HG02840 (cell line): ENCODE results near the gene DPP10.

ENCODE experiments used
- ATAC-seq: cut with Tn5 transposase; IDR thresholded peaks from one replicate; pipeline ENCODE4 v1.9.1; 2021; ENCODE audit warnings: mild to moderate bottlenecking, moderate library complexity, moderate number of reproducible peaks; ENCODE audit not compliant: unreplicated experiment, low FRiP score

The DPP10 gene

DNA sequence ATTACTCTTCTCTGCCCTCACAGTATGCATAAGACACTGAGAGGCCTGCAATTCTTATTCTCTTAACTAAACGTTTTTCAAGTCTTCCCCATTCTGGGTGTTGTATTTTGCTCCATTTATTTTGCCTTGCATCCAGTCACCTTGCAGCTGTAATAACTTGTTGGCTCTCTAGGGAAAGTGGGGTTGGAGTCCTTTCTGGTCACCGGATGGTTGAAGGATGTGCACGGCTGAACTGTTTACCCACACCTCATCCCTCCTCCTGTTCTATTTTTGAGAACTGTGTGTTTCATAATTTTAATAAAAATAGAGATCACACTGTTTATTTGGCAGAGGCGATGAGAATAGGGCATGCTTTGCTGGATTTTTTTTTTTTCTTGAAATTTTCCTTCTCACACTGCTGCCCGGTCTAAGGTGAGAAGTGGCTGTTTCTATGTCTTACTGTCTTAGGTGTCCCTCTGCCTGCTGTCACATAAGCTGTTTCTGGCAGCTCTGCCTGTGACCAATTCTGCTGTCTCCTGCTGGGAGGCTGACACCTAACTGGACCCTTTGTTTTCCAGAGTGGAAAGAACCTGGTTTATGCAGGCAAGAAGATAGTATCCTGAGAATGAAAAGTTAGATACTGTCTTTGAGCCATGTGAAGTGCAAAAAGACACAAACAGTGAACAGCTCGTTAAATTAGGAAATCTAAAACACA, 342.6 kb downstream of the DPP10 start:
- no peak for ATAC-seq

DNA sequence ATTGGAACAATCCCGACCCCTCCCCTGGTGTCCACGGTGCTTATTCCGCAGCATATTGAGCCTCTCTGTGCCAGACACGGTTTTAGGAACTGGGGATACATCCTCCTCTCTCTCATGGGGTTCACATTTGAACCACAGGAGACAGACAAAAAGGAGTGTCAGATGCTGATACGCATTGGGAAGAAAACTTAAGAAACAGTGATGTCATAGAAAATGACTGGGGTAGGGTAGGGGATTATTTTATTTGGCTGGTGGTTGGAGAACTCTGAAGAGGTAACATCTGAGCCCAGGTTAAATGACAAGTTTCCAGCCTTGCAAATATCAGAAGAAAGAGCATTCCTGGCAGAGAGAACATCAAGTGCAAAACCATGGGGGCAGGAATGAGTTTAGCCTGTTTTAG, 344.5 kb downstream of the DPP10 start:
- no peak for ATAC-seq

DNA sequence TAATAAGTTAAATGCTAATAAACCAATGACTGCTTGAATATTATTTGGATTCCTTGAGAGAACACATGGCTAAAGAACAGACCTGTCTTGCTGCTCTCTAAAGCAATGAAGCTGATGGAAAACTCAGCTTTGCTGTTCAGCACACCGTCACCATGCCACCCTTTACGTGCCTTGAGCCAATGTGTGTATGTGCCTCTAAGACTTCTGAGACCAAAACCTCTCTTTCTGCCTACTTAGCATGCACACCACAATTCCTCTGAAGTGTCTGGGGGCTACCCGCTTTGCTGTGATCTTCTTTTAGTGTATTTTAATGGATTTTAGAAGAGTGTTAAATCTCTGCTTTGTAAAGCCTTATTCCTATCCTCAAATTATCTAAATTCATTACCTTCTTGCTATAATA, 345.0 kb downstream of the DPP10 start:
- no peak for ATAC-seq

DNA sequence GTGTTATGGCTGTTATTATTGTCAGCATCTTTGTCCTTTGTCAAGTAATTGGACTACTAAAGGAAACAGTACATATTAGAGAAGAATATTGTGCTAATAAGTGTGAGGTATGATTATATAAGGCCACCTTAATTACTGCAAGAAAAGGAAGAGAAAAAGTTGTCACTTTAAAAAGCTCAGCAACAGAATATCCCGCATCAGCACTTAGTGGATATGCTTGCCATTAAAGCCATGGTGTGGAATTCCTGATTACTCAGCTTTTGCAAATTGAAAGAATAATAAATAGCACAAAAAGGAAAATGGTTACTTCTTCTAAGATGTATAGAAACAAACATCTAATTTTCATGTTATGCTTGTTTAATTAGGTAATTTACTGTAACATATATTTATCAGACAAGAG, 347.5 kb downstream of the DPP10 start:
- no peak for ATAC-seq

DNA sequence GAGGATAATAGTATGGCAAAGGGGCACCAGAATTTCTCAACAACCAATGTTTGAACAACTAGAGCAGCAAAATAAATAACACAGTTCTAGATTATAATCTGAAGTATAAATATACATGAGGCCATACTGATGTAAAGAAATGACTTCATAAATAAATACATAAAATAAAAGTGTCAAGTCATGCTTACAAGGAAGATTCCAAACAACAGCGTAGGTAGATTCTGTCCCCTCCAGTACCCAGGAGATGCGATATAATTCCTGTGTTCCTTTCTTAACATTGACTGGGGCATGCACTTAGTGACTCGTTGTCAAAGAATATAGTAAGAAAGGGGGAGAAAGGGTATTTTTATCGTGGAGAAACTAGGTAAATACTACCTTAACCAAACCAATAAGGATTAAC, 355.1 kb downstream of the DPP10 start:
- ATAC-seq: no peak

DNA sequence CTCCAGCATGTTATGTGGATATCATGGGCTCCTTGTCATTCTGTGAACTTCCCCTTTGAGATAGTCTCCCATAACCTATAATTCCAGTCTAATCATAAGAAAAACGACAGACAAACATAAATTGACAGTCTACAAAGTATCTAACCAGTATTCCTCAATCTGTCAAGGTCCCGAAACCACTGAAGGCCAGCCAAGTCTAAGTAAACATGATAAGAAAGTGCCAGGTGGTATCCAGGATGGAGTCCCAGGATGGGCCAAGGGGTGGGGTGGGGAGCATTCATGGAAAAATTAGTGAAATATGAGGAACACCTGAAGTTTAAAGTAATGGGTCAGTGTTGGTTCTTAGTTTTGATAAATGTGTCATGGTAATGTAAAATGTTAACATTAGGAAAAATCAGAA, 355.5 kb downstream of the DPP10 start:
- no peak for ATAC-seq

DNA sequence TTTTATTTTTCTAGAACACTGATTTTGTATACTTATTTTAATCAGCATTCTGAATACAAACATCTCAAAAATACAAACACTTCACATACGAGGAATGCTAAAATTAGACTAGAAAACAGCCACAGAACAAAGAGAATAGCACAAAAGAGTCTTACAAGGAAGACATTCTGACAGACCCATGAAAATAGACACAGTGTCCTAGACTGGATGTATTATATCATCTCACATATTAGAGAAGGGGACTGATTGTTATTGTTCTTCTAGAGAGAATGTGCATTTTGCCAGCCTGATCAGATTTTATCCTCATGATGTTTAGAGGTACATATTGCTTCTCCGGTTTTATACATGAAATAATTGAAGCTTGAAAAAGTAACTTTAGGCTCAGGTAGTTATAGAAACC, 357.9 kb downstream of the DPP10 start:
- no peak for ATAC-seq

DNA sequence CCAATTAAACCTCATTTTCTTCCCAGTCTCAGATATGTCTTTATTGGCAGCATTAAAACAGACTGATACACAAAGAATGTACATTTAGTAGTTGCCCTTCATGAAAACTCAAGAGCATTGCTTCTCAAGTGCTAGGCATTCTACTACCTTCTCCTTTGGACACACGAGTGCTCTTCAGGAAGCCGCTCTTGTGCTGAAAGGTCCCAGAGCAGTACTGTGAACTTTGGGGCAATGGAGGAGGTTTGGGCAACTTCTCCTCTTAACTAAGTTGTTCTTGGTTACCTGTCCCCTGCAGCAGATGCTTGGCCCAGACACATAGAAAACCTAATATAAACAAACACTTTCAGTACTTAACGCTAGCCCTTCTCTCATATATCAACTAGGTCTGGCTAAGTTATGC, 362.8 kb downstream of the DPP10 start:
- ATAC-seq: no peak

DNA sequence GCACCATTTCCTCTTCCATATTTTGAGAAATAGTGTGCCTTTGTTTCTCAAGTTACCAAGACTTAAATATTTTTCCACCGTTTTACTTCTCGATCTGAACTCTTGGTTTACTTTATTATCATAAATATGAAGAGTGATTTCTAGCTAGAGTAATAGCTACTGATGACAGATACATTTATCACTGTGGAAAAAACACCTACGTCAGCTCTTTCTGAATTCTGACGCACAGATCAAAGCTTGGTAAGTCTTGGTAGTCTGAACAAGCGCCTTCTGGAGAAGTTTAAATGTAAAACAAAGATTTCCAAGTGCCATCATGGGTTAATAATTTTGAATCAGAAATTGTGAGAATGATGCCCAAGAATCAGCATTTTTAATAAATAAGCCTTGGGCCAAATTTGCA, 367.7 kb downstream of the DPP10 start:
- no peak for ATAC-seq

DNA sequence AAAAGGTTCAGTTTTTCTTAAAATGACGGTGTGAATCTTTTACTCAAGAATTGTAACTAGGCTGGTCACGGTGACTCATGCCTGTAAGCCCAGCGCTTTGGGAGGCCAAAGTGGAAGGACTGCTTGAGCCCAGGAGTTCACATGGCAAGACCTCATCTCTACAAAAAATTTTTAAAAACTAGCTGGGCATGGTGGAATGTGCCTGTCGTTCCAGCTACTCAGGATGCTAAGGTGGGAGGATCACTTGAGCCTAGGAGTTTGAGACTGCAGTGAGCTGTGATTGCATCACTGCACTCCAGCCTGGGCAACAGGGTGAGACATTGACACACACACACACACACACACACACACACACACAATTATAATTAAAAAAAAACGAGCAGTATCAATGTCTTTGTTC, 369.8 kb downstream of the DPP10 start:
- ATAC-seq: no peak

DNA sequence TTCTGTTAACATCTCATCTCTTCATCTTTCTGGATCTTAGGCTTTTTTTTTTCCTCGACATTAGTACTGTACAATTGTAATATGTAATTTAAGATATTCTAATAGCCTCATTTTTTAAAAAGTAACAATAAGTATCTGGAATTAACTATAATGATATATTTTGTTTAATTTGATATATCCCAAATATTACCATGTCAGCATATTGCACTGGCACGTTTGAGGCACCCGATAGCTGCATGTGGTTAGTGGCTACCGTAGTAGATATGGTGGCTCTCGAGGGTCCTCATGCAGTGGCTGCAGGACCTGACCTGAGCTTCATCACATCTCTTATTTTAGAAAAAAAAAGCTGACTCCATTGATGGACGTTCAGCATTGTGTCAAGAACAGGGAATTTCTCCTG, 371.9 kb downstream of the DPP10 start:
- no peak for ATAC-seq

DNA sequence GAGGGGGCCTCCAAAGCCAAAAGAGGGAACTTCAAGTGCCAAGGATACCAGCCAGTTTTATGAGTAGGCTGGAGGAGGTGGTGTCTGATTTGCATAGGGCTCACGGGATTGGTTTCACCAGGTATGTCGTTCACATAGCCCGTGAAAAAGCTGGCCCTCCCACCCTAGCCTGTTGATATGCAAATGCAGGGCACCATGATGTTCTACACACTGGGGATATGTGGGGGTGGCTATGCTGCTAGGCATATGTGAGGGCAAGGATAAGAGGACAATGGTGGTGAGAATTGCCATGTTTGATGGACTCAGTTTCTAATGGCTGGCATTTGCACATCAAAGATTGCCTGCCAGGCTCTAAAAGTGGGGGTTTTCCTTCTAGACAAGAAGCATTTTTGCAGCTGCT, 378.6 kb downstream of the DPP10 start:
- ATAC-seq: no peak

DNA sequence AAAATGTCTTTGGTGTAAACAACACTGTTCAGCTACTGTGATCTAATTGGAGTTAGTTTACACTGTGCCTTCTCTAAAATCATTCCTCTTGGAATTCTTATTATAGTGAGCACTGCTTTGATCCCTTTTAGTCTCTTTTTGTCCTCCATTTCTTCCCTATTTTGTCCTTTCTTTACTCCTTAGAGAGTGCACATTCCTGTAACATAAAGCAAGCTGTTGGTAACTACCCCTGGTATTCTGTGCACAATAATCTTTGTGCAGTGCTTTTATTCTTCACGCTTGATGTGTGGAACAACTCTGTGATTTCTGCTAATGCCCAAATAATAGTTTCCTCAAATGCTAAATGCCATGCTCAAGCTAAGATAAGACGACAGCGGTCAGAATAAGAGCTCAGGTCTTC, 401.5 kb downstream of the DPP10 start:
- ATAC-seq: no peak

DNA sequence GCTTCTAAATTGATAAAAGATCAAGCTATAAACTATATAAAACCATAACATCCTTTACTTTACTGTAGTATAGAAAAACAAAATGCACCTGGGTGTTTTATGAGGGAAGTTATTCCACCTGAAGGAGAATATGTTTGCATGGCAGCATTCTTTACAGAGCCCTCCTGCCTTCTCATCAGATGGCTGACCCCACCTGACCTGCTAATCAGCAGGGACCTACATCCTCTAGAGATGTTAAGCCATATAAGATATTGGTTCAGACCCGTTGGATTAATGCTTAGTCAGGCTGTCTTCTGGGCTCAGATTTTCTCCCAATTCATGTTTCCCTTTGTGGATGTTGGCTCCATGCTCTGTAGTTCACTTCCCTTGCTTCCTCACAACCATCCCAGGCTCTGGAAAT, 414.8 kb downstream of the DPP10 start:
- ATAC-seq: no peak

DNA sequence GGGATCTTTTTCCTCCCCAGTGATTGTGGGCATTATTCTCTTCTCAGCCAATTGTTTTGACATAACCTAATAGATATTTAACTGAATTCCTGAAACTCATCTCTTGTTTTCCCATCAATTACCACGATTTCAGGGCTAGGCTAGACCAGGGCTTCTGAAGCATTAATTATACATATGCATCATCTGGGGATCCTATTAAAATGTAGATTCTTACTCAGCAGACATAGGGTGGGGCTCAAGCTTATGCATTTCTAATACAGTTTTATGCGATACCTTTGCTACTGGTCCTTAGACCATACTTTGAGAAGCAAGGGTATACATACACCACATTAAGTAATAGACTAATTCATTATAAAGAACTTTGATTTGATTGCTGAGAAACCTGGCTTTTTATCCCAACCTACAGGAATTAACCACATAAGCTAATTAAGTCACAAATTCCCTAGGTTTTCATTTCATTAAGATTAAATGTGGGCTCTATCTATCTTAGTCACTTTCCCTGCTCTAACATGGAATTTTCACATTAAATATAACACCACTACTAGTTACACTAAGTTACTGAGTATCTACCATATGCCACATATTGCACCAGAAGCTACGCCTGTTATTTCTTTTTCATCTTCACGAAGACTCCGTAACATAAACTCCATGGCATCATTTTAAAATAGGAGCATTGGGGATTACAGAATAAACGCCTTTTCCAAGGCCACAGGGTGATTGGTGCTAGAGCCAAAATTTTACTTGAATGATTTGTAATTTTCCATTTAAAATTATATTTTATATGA, 417.5 kb downstream of the DPP10 start:
- ATAC-seq: no peak

DNA sequence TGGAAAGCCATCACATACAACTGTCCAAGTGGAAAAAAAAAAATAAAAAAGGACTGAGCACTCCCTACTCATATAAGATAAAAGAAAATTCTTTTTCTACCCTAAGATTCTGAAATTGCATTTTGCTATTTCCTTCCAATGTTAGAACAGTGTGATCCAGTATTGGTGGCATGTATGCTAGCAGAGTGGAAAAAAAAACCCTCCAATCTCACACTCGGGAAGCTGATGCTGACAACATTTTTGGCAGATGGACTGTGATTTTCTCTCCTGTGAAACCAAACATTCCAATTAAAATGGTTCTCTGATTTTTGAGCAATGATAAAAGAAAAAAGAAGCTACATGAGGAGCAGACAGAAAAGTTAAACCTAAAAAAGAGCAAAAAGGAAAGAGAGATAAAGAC, 419.8 kb downstream of the DPP10 start:
- ATAC-seq: no peak

DNA sequence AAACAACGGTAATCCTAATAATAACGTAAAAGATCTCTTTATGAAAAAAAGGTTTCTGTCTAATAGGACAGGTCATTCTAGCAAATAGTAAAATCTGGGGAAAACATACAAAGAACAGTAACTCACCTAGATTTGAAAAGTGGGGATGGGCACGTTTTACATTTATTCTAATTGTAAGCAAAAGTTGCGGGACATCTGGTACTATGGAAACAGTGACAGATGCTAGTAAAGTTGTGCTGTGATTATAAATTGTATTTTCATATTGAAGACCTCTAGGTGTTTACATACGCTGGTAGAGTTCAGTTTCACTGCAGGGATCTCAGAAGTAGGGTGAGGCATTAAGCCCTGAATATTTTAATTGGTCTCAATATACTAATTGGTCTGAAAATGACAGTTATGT, 422.5 kb downstream of the DPP10 start:
- ATAC-seq: no peak

DNA sequence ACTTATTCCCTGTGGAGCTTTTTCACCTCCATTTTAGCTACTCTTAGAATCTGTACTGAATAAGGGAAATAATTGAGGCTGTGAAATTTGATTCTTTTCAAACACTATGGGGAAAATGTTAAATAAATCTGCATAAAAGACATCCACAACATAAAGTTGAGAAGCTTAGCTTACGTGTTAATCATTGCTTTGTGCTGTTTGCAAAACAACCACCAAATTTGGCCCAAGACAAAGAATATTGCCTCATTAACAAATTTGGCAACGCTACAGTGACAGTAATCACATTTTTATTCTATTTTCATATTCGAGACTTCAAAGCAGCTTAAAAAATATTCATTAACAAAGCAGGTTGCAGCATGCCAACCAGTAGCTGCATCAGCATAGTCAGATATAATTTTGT, 437.6 kb downstream of the DPP10 start:
- ATAC-seq: no peak

DNA sequence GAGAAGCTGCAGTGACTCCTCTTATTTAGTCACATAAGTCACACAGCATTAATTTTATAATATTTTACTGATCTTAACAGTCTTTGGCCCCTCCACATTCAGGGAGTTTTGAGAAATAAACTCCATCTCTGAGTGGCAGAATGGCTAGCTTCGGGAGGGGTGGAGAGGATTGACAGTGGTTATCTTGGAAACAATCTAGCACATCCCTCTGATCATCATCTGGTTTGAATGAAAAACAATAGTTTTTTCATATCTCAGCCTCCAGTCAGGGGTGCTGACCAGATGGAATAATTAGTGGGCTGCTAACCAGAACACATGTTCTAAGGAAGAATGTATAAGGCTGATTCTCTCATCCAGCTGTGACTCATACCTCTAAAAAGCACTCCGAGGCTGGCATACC, 477.5 kb downstream of the DPP10 start:
- no peak for ATAC-seq

DNA sequence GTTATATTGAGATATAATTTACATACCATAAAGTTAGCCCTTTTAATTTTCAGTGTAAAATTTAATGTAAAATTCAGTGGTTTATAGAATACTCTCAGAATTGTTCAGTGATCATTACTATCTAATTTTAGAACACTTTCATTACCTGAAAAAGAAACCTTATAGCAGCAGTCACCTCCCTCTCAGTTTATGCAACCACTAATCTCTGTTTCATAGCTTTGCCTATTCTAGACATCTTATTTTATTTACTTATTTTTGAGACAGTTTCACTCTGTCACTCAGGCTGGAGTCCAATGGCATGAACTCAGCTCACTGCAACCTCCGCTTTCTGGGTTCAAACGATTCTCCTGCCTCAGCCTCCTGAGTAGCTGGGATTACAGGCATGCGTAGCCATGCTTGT, 479.6 kb downstream of the DPP10 start:
- ATAC-seq: no peak

DNA sequence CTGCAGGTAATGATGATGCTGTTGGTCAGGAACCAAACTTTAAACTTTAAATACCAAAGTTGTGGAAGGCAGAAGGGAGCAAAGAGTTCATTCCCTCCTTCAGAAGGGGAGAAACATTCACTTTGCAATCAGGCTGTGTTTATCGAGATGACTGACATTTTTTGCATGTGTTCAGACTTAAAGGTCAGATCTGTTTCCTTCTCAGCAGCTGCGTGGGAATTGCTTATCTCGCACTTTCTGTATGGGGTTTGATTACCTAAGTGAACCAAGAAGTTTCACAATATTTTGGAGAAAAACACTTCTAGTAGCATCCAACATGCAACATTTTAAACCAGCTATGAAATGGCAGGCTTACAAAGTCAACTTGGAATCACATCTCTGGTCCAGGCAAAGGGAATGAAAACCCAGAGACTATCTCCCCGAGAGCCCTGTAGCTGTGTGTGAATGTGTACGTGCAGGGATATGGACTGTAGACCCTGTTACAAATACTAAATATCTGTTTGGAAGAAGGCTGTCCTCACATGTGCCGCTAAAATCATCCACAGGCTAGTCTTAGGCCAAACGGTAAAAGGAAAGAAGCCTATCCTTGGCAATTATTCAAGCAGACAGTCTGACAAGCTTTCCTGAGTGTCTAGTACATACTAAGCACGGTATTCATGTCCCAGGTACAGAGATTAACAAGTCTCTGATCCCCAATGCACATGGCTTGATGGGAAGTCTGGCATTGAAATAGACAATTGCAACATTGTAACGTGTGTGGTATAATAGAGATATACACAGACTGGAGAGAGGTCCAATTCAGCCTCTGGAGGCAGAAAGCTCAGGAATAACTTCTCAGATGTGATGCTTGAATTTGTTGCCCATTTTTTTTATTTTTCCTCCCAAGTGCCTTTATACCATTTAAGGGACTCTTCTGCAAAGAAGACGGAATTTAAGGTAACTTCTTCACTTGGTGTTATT, 483.1 kb downstream of the DPP10 start:
- no peak for ATAC-seq
